ENCODE results near the gene NUBPL. TPM values are rescaled to one million over a fixed set of nuclear protein-coding genes. Genes with fewer than 3 reads are reported as not detected.
A peak's percentile ranks its signal among the peaks of the same experiment; 100 is the strongest.

Gene NUBPL
- total RNA-seq, 4 donors from 2014 or later: 10.3 to 38.2 (median 13.4) TPM

GRCh38 chr14:31768355-31768754, 207.2 kb downstream of the NUBPL start:
- no peak for TF ChIP-seq CTCF (IDR thresholded peaks at IDR 0.05)
- DNase-seq (ENCODE audit: low spot score in 2 of 2): no peak
- no peak overlapping the region for H3K27ac ChIP-seq
- H3K4me3 ChIP-seq: no peak overlapping the region
- no peaks in the 10 kb centered on the region for H3K27me3 ChIP-seq
- no peaks in the 10 kb centered on the region for H3K36me3 ChIP-seq
- no peaks in the 10 kb centered on the region for H3K9me3 ChIP-seq
- peaks cover 0 to 10% (median 0%) of the 10 kb centered on the region in 4 donors for H3K4me1 ChIP-seq

DNA sequence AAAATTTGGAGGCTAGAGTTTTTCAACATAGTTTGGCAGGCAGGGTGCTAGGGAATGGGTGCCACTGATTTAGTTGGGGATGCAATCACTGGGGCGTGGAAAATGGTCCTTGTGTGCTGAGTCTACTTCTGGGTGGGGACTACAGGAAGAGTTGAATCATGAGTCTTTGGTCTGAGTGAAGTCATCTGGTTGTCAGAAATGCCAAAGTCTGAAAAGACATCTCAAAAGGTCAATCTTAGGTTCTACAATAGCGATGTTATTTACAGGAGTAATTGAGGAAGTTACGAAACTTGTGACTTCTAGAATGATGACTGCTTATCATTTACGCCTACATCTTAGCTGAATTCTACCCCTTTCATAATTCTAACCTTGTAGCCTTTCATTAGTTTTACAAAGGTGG, 209.1 kb downstream of the NUBPL start:
- H3K27me3 ChIP-seq: no peaks in the 10 kb centered on the region
- TF ChIP-seq CTCF (IDR thresholded peaks at IDR 0.05): no peak
- no peak for TF ChIP-seq POLR2A (IDR thresholded peaks at IDR 0.05)
- no peak for TF ChIP-seq EP300 (IDR thresholded peaks at IDR 0.05)
- H3K4me1 ChIP-seq: peaks cover 0 to 10% (median 0%) of the 10 kb centered on the region in 4 donors
- peak in 1 of 2 donors; percentile 19 for DNase-seq (ENCODE audit: low spot score in 2 of 2)
- no peaks in the 10 kb centered on the region for H3K9me3 ChIP-seq
- H3K36me3 ChIP-seq: no peaks in the 10 kb centered on the region
- WGBS, 2 donors: 61 to 74% methylated on average over 4 of the region's 4 CpGs
- peak overlapping the region in 1 of 4 donors; percentile 35 for H3K27ac ChIP-seq
- no peak overlapping the region for H3K4me3 ChIP-seq

GRCh38 chr14:31774567-31774966, 213.4 kb downstream of the NUBPL start:
- peaks cover 0 to 10% (median 0%) of the 10 kb centered on the region in 4 donors for H3K4me1 ChIP-seq
- no peak for DNase-seq (ENCODE audit: low spot score in 2 of 2)
- no peaks in the 10 kb centered on the region for H3K27me3 ChIP-seq
- no peaks in the 10 kb centered on the region for H3K9me3 ChIP-seq
- WGBS, 2 donors: 93 to 97% methylated on average over 2 of the region's 2 CpGs
- TF ChIP-seq CTCF (IDR thresholded peaks at IDR 0.05) (no peak), EP300 (IDR thresholded peaks at IDR 0.05) (no peak), POLR2A (IDR thresholded peaks at IDR 0.05) (no peak)
- H3K36me3 ChIP-seq: no peaks in the 10 kb centered on the region
- no peak overlapping the region for H3K4me3 ChIP-seq
- H3K27ac ChIP-seq: no peak overlapping the region

DNA sequence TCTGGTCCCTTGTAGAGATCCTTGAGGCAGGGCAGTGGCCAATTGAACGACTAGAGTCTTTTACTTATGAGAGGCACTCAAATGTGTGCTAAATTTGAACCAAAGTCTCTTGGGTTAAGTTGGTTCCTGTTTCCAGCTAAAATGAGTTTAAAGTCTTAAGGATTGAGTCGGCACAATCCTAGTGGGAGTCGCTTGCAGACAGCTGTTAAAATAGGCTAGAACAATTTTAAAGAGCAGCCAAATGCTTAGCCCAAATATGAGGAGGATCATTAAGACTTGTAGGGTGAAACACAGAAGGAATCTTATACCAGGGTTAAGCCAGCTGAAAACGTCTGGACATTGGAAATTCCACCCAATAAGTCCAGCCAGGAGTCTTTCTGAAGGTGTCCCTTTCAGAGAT, 216.1 kb downstream of the NUBPL start:
- H3K9me3 ChIP-seq: peaks cover 0 to 12% (median 0%) of the 10 kb centered on the region in 4 donors
- H3K4me1 ChIP-seq: no peaks in the 10 kb centered on the region
- no peak for TF ChIP-seq CTCF (IDR thresholded peaks at IDR 0.05)
- no peak for TF ChIP-seq EP300 (IDR thresholded peaks at IDR 0.05)
- no peak for TF ChIP-seq POLR2A (IDR thresholded peaks at IDR 0.05)
- no peak for DNase-seq (ENCODE audit: low spot score in 2 of 2)
- H3K36me3 ChIP-seq: no peaks in the 10 kb centered on the region
- no peak overlapping the region for H3K4me3 ChIP-seq
- no peak overlapping the region for H3K27ac ChIP-seq
- H3K27me3 ChIP-seq: no peaks in the 10 kb centered on the region
- WGBS, 2 donors: 54 to 62% methylated on average over 4 of the region's 4 CpGs

DNA sequence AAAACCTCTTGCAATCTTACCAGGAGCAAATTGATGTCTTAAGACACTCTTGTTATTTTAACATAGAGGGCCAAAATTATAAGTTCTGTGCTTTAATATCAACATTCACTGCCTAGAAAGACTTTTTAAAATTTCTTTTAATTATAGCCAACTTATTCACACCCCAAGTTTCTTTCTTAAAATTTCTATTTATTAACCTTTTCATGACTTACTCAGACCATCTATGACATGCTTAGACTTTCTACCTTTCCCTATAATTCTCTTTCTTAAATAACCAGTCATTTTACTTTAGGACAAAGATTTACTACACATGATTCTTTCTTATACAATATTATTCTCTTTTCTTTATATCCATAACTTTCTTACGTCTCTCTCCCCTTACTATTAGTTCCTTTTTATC, 220.4 kb downstream of the NUBPL start:
- WGBS, 2 donors: 98 to 100% methylated on average over 1 of the region's 1 CpG
- Histone ChIP-seq H3K4me1 (no peaks in the 10 kb centered on the region), H3K27me3 (no peaks in the 10 kb centered on the region), H3K4me3 (no peak overlapping the region), H3K27ac (no peak overlapping the region), H3K9me3 (peaks cover 0 to 12% (median 0%) of the 10 kb centered on the region in 4 donors), H3K36me3 (no peaks in the 10 kb centered on the region)
- TF ChIP-seq POLR2A (IDR thresholded peaks at IDR 0.05): no peak
- no peak for TF ChIP-seq EP300 (IDR thresholded peaks at IDR 0.05)
- TF ChIP-seq CTCF (IDR thresholded peaks at IDR 0.05): no peak
- DNase-seq (ENCODE audit: low spot score in 2 of 2): no peak
